ENCODE measurements around the gene RNASE12.

Gene RNASE12

DNA sequence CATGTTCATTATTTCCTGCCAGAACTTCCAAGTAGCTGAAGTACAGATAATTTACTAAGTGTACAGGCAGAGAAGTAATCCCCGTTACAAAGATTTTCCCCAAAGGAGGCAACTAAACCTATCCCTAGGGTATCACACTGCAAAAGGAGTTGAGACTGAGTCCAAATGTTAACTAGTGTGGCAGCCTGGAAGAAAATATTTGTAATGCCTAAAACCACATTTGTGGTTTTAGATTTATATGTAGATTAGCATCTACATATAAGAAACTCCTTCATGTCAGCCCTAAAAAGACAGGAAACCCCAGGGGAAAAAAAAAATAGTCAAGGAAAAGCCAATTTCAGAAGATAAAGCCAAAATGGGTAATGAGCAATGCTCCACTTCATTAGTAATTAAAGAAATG lies 1.4 kb upstream of the RNASE12 start:
- TF ChIP-seq SETDB1 (IDR thresholded peaks at IDR 0.05; ENCODE audit: insufficient read length, low read length) (no peak), HIC1 (tag by site-specific recombination; IDR thresholded peaks at IDR 0.05) (no peak), ZNF391 (tag by site-specific recombination; IDR thresholded peaks at IDR 0.05; ENCODE audit: borderline replicate concordance, low read depth) (no peak), OVOL3 (tag by site-specific recombination; IDR thresholded peaks at IDR 0.05) (no peak), ZNF561 (tag by site-specific recombination; IDR thresholded peaks at IDR 0.05; ENCODE audit: borderline replicate concordance) (no peak), ZNF623 (tag by site-specific recombination; IDR thresholded peaks at IDR 0.05) (no peak), ZNF211 (tag by site-specific recombination; IDR thresholded peaks at IDR 0.05; ENCODE audit: low read depth) (no peak), ZNF560 (tag by site-specific recombination; IDR thresholded peaks at IDR 0.05; ENCODE audit: borderline replicate concordance) (no peak), ZNF785 (tag by site-specific recombination; IDR thresholded peaks at IDR 0.05) (no peak), ZNF791 (tag by site-specific recombination; IDR thresholded peaks at IDR 0.05) (no peak), ZFP3 (tag by site-specific recombination; IDR thresholded peaks at IDR 0.05; ENCODE audit: low read depth) (no peak), FEZF1 (tag by site-specific recombination; IDR thresholded peaks at IDR 0.05) (no peak), ZBTB20 (tag by site-specific recombination; IDR thresholded peaks at IDR 0.05) (no peak), ZNF449 (tag by site-specific recombination; IDR thresholded peaks at IDR 0.05) (no peak), MEIS1 (CRISPR knock-in tag; IDR thresholded peaks at IDR 0.05; ENCODE audit: borderline replicate concordance) (no peak), ZNF677 (tag by site-specific recombination; IDR thresholded peaks at IDR 0.05) (no peak), PRDM2 (tag by site-specific recombination; IDR thresholded peaks at IDR 0.05; ENCODE audit: borderline replicate concordance) (no peak)
- H3K4me1 ChIP-seq (ENCODE audit: control insufficient read depth, insufficient read depth, low read length) = no peaks in the 10 kb centered on the region
- no peaks in the 10 kb centered on the region for H3K9me3 ChIP-seq (ENCODE audit: control insufficient read depth, insufficient read depth, low read depth, low read length)
- H3K36me3 ChIP-seq (ENCODE audit: control insufficient read depth in 2 of 2, insufficient read depth in 1 of 2, low read length in 2 of 2) = no peaks in the 10 kb centered on the region
- CTCF ChIA-PET = interaction anchor here (0.6 kb wide), 1 partner anchor 310 kb away, joined by 3 read pairs; no protein-coding TSS in a partner anchor
- no peak overlapping the region for H3K4me3 ChIP-seq (ENCODE audit: low read depth, low read length)
- no peak overlapping the region for H3K27ac ChIP-seq (ENCODE audit: extremely low read depth, low read depth, low read length)
- POLR2A ChIA-PET = no interaction called here

Data from HEK293 (cell line).